Stimulated activated CD8-positive, alpha-beta memory T cell treated with anti-CD3 and anti-CD28 coated beads, Interleukin-12 subunit alpha, Interleukin-12 subunit beta, amount 100 ng/mL, for 1 hour (primary cell): ENCODE measurements around the gene ZFPM1.

Source experiments
- DNase-seq: peaks from one replicate; pipeline ENCODE4 v3.0.0-alpha.2; 2020; ENCODE audit warnings: low read depth

Gene ZFPM1

DNA sequence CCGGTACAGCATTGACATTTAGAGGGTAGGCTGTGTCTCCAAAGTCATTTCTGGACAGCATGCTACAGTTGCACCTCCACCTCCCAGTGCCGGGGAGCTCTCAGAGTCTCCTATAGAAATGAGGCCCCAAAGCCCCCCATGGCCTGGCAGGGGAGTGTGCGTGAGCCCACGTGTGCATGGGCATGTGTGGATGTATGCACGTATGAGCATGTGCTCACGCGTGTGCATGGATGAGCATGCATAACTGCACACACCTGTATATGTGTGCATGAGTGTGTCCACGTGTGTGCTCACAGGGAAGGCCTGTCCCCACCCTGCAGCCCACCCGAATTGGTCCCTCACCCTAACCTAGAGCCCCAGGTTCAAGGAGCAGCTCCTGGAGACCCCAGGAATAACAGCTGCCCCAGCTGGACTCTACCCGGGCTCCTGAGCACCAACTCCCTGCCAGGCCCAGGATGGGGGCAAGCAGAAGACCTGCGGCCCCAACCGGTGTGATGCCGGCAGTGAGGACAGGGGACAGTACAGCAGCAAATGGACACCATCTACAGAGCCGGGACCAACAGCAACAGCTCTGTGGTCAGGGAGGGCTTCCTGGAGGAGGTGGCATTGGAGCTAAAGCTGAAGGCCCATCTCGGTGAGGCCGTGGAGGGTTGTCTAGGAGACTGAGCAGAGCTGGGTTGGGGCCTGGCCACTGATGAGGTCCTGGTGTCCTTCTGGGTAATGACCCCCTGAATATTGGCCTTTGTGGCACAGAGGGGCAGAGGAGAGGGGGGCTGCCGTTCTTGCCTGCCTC is 35.2 kb upstream of the ZFPM1 start:
- no peak for DNase-seq

- DNase-seq = no peak
Observed at GRCh38 chr16:88418869-88419268, 34.2 kb upstream of the ZFPM1 start.

DNA sequence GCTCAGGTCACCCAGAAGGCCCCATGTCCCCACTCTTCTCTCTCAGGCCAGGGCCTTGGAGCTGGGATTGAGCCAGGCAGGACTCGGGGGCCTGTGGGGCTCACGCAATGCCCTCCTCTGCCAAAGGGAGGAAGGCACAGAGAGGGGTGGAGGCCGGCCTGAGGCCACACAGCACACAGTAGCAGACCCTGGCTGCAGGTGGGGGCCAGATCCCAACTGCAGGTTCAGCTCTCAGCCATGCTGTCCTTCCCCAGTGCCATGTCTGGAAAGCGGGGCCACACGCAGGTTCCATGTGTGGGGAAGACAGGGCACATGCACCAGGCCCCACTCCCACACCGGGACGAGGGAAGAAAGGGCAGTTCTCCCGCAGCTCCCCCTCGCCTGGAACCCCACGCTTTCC is 33.3 kb upstream of the ZFPM1 start:
- DNase-seq = no peak

DNA sequence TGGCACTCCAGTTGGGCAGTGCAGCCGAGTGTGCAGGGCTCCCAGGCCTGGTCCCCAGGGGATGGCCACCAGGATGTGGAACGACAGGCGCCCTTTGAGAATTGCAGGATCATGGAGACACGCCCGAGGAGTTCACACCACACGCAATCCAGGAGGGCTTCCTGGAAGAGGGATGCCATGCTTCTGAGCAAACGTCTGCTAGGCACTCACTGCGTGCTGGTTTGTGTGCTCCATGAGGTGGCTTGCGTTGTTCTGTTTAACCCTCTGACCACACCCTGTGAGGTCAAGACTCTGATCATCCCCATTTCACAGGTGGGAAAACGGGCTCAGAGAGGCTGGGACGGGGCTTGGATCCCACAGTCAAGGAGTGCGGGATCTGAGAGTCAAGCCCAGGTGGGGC is 32.6 kb upstream of the ZFPM1 start:
- no peak for DNase-seq

DNA sequence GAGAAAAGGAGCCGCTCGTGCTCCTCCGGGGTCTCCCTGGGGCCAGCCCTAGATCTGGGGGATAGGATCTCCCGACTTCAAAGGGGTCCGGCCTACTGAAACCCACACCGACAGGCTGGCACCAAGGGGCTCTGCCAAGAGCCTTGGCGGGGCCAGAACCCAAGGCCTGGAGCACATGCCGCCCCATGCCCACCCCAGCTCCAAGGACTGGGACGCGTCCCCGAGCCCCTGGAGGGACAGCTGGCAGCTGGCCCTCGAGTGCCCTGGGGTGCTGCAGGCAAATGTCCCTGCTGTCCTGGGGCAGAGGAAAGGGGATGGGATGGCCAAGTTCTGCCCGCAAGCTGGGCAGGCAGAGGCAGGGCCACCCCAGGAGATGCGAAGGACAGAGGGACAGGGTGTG is 31.8 kb upstream of the ZFPM1 start:
- DNase-seq = no peak

GRCh38 chr16:88421871-88422433 is 31.1 kb upstream of the ZFPM1 start:
- DNase-seq = no peak

DNA sequence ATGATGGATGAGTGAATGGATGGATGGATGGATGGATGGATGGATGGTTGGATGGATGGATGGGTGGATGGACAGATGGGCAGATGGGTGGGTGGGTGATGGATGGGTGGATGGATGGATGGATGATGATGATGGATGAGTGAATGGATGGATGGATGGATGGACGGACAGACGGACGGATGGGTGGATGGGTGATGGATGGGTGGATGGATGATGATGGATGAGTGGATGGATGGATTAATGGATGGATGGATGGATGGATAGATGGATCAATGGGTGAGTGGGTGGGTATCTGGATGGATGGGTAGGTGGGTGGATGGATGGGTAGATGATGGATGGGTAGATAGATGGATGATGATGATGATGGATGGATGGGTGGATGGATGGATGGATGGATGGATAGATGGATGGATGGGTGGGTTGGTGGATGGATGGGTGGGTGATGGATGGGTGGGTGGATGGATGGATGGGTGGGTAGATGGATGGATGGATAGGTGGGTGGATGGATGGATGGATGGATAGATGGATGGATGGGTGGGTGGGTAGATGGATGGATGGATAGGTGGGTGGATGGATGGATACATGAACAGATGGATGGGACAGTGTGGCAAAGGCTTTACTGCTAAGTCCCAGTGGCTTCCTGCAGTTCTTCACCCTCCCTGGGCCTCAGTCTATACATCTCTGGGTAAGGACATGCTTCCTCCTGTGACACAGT is 30.2 kb upstream of the ZFPM1 start:
- no peak for DNase-seq

DNA sequence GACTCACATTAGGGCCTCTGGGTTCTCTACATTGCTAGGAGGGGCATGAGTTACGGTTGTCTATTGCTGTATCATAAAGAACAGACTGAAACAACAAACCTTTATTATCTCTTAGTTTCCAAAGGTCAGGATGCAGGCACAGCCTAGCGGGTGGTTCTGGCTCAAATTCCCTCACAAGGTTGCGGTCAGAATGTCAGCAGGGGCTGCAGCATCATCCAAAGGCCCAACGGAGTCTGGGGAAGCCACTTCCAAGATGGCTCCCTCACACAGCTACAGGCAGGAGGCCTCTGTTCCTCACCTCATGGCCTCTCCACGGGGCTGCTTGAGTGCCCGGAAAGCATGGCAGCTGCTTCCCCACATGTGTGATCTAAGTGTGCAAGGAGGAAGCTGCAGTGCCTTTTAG is 29.6 kb upstream of the ZFPM1 start:
- DNase-seq = no peak

DNA sequence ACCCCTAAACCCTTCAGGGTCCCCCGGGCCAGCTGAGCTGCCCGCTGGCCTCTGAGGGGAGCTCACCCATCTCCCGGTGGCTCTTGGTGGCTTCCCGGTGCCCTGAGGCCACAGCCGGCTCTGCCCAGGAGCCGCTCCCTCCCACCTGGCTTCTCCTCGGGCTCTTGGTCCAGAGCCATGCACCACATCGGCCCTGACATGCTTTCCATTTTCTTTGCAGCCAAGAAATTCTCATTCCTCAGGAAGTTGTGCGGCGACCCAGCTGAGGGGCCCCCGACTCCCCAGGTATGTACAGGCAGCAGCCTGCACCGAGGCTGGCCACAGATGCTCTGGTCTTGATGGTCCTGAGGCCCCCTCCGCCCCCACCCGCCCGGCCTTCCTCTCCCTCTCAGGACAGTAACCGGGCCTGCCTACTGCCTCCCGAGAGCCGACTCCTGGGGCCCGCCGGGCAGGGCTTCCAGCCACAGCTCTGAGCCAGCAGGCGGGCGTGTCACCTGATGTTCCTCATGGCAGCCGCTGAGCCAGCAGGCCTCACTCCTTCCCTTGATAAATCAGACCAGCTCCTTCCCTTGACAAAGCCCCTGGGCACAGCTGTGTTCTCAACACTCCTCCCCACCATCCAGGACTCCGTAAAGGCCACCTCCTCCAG is 28.4 kb upstream of the ZFPM1 start:
- no peak for DNase-seq

DNA sequence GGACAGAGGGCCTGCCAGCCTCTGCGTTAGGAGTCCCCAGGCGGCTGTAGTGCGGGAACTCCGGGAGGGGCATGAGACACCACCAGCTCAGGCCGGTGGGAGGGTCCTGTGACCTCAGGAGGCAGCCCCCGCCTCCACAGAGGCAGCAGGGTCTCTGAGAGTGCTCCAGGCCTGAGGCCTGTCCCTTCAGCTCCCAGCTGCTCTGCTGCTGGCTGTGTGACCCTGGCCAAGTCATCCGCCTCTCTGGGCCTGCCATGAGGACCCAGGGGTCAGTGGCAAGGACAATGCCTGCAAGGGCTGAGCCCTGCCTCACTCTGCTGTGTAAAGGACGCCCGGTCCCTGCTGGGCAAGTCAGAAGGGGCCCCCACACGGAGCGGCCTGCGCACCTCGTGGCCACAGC is 27.1 kb upstream of the ZFPM1 start:
- no peak for DNase-seq

- DNase-seq = no peak
Observed at GRCh38 chr16:88427376-88427775, 25.7 kb upstream of the ZFPM1 start.

- DNase-seq = no peak
Observed at GRCh38 chr16:88428156-88428555, 24.9 kb upstream of the ZFPM1 start.

DNA sequence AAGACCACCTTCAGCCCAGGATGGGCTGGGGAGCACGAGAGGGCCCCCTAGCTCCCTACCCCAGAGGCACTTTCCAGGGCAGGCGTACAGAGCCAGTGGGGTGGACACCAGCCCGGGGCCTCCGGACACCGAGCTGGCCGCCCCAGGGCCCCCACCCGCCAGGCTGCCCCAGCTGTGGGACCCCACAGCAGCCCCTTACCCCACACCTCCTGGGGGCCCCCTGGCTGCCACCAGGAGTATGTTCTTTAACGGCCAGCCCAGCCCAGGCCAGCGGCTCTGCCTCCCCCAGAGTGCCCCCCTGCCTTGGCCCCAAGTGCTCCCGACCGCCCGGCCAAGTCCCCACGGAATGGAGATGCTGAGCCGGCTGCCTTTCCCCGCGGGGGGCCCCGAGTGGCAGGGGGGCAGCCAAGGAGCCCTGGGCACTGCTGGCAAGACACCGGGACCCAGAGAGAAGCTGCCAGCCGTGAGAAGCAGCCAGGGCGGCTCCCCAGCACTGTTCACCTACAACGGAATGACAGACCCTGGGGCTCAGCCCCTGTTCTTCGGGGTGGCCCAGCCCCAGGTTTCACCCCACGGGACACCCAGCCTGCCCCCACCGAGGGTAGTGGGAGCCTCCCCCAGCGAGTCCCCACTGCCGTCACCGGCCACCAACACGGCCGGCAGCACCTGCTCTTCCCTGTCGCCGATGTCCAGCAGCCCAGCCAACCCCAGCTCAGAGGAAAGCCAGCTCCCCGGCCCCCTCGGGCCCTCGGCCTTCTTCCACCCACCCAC is 24.3 kb upstream of the ZFPM1 start:
- DNase-seq = no peak

GRCh38 chr16:88429387-88430184 is 23.5 kb upstream of the ZFPM1 start:
- no peak for DNase-seq

- no peak for DNase-seq
Observed at GRCh38 chr16:88430185-88430523, 22.9 kb upstream of the ZFPM1 start.

GRCh38 chr16:88430524-88431446 is 22.3 kb upstream of the ZFPM1 start:
- no peak for DNase-seq

GRCh38 chr16:88431651-88432050 is 21.4 kb upstream of the ZFPM1 start:
- no peak for DNase-seq

- DNase-seq = no peak
Observed at GRCh38 chr16:88432174-88432573, 20.9 kb upstream of the ZFPM1 start.

- no peak for DNase-seq
Observed at GRCh38 chr16:88432753-88433152, 20.3 kb upstream of the ZFPM1 start.

DNA sequence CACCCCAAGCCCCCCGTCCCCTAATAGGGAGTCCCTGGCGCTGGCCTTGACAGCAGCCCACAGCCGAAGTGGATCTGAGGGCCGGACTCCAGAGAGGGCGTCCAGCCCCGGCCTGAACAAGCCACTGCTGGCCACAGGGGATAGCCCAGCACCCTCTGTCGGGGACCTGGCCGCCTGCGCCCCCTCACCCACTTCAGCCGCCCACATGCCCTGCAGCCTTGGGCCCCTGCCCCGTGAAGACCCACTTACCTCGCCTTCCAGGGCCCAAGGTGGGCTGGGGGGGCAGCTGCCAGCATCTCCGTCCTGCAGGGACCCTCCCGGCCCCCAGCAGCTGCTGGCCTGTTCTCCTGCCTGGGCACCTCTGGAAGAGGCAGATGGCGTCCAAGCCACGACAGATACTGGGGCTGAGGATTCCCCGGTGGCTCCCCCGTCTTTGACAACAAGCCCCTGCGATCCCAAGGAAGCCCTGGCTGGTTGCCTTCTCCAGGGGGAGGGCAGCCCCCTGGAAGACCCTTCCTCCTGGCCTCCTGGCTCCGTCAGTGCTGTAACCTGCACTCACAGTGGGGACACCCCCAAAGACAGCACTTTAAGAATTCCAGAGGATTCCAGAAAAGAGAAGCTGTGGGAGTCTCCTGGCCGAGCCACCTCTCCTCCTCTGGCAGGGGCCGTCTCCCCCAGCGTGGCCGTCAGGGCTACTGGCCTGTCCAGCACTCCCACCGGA is 19.3 kb upstream of the ZFPM1 start:
- DNase-seq = no peak
